H1 (cell line): ENCODE data around the gene TIMELESS. TPM values are rescaled to one million over a fixed set of nuclear protein-coding genes. Genes with fewer than 3 reads are reported as not detected.

ENCODE experiments used
- CTCF ChIA-PET: fragments of 300-600 bp; sonication (Branson Sonifier 250); formaldehyde crosslinking; loops from one replicate; lab custom pipeline; 2021; ENCODE audit not compliant: partially characterized antibody; lab: Charles Lee
- POLR2A ChIA-PET: fragments of 300-600 bp; sonication (Branson Sonifier 250); formaldehyde crosslinking; loops from one replicate; lab custom pipeline; 2021; ENCODE audit warnings: inconsistent platforms; ENCODE audit not compliant: partially characterized antibody; lab: Charles Lee
- DNase-seq, 2 experiments: peaks; one replicate each; pipeline versions ENCODE4 v3.0.0 to v3.0.0-alpha.2; 2010 to 2022; ENCODE audit warnings: low spot score in 2 of 2, low read depth in 1 of 2, mixed read lengths in 1 of 2
- FAIRE-seq: peaks from 2 replicates; lab custom pipeline; 2011; peaks lifted over from hg19 to GRCh38; lab: Jason Lieb, UNC
- H2AFZ ChIP-seq: 2 replicates; pipeline ENCODE4 v1.8.1; 2012; ENCODE audit warnings: low read length, inconsistent platforms
- H2AK5ac ChIP-seq: 2 replicates; pipeline ENCODE4 v1.6.1; 2013; ENCODE audit warnings: low read depth, low read length
- H2BK120ac ChIP-seq: replicated peaks from 2 replicates; pipeline ENCODE3; 2013; ENCODE audit warnings: low read depth, low read length, inconsistent platforms
- H2BK12ac ChIP-seq: 2 replicates; pipeline ENCODE4 v1.6.1; 2013; ENCODE audit warnings: low read depth, low read length
- H2BK15ac ChIP-seq: 2 replicates; pipeline ENCODE4 v1.6.1; 2013; ENCODE audit warnings: low read length
- H2BK20ac ChIP-seq: 2 replicates; pipeline ENCODE4 v1.6.1; 2013; ENCODE audit warnings: low read length
- H2BK5ac ChIP-seq: 2 replicates; pipeline ENCODE4 v1.6.1; 2013; ENCODE audit warnings: low read depth, low read length
- H3K14ac ChIP-seq: 2 replicates; pipeline ENCODE4 v1.6.1; 2013; ENCODE audit warnings: inconsistent platforms; ENCODE audit not compliant: insufficient read length
- H3K18ac ChIP-seq: 2 replicates; pipeline ENCODE4 v1.6.1; 2013; ENCODE audit warnings: low read length; ENCODE audit errors: extremely low read depth
- H3K23ac ChIP-seq: 2 replicates; pipeline ENCODE4 v1.6.1; 2013; ENCODE audit warnings: inconsistent platforms; ENCODE audit not compliant: insufficient read length
- H3K23me2 ChIP-seq: 2 replicates; pipeline ENCODE4 v1.6.1; 2013; ENCODE audit warnings: low read depth, low read length
- H3K27ac ChIP-seq: 2 replicates; pipeline ENCODE4 v1.6.1; 2011; ENCODE audit warnings: low read depth, low read length, inconsistent platforms
- H3K27me3 ChIP-seq, 4 experiments: replicated peaks in 1 of 4; 1 replicate in 1 of 4; 2 replicates in 3 of 4; pipeline versions ENCODE4 v1.6.1 to v1.8.1; 2011 to 2013; ENCODE audit warnings: low read length in 3 of 4, mild to moderate bottlenecking in 3 of 4, inconsistent platforms in 2 of 4, mixed read lengths in 2 of 4, moderate library complexity in 1 of 4; ENCODE audit not compliant: control insufficient read depth in 3 of 4, insufficient read depth in 3 of 4; ENCODE audit errors: extremely low read depth in 1 of 4
- H3K36me3 ChIP-seq, 4 experiments: 2 replicates each; pipeline versions ENCODE4 v1.6.1 to v1.8.1; 2011 to 2013; ENCODE audit warnings: mild to moderate bottlenecking in 4 of 4, low read length in 3 of 4, moderate library complexity in 2 of 4, control low read depth in 1 of 4, inconsistent platforms in 1 of 4; ENCODE audit not compliant: insufficient read depth in 4 of 4, control insufficient read depth in 2 of 4
- H3K4ac ChIP-seq: replicated peaks from 2 replicates; pipeline ENCODE3; 2013; ENCODE audit warnings: low read length, low read depth, mixed read lengths, inconsistent platforms; ENCODE audit not compliant: insufficient read length
- H3K4me1 ChIP-seq, 4 experiments: replicated peaks in 1 of 4; 1 replicate in 1 of 4; 2 replicates in 3 of 4; pipeline versions ENCODE4 v1.6.1 to v1.8.1; 2011 to 2013; ENCODE audit warnings: low read length in 3 of 4, inconsistent platforms in 2 of 4, mixed read lengths in 1 of 4; ENCODE audit not compliant: insufficient read depth in 4 of 4, control insufficient read depth in 3 of 4
- H3K4me2 ChIP-seq, 2 experiments: 2 replicates each; pipeline versions ENCODE4 v1.6.1 to v1.8.1; 2011 to 2013; ENCODE audit warnings: low read depth in 2 of 2, low read length in 2 of 2, control low read depth in 1 of 2, inconsistent platforms in 1 of 2, mild to moderate bottlenecking in 1 of 2; ENCODE audit not compliant: insufficient read depth in 1 of 2
- H3K4me3 ChIP-seq, 4 experiments: fragments of 200-600, 300-600 bp in 1 of 4; sonication (generic), shearing (Covaris generic), sonication (Bioruptor Twin) in 1 of 4; 2 replicates each; pipeline versions ENCODE4 v1.5.1 to v1.8.1; 2011 to 2016; ENCODE audit warnings: low read length in 4 of 4, low read depth in 3 of 4, control low read depth in 2 of 4, inconsistent platforms in 2 of 4, mild to moderate bottlenecking in 2 of 4, mixed read lengths in 1 of 4, moderate library complexity in 1 of 4; ENCODE audit not compliant: insufficient read depth in 2 of 4; ENCODE audit errors: extremely low read depth in 1 of 4
- H3K56ac ChIP-seq: replicated peaks from 2 replicates; pipeline ENCODE3; 2013; ENCODE audit warnings: low read depth, mild to moderate bottlenecking, mixed read lengths, low read length, inconsistent platforms; ENCODE audit not compliant: insufficient read length
- H3K79me1 ChIP-seq: 2 replicates; pipeline ENCODE4 v1.6.1; 2013; ENCODE audit warnings: low read depth, low read length, control low read depth
- H3K79me2 ChIP-seq, 2 experiments: 2 replicates each; pipeline versions ENCODE4 v1.6.1 to v1.8.1; 2012 to 2013; ENCODE audit warnings: low read length in 2 of 2, mild to moderate bottlenecking in 2 of 2, inconsistent platforms in 1 of 2; ENCODE audit not compliant: insufficient read depth in 2 of 2, control insufficient read depth in 1 of 2
- H3K9ac ChIP-seq, 4 experiments: replicated peaks in 1 of 4; 1 replicate in 1 of 4; 2 replicates in 3 of 4; pipeline versions ENCODE4 v1.6.1 to v1.8.1; 2011 to 2013; ENCODE audit warnings: low read depth in 3 of 4, low read length in 3 of 4, control low read depth in 2 of 4, mild to moderate bottlenecking in 2 of 4, moderate library complexity in 2 of 4, inconsistent platforms in 1 of 4; ENCODE audit errors: extremely low read depth in 1 of 4
- H3K9me3 ChIP-seq, 2 experiments: 2 replicates each; pipeline versions ENCODE4 v1.6.1 to v1.8.1; 2012 to 2013; ENCODE audit warnings: mild to moderate bottlenecking in 2 of 2, moderate library complexity in 2 of 2, control low read depth in 1 of 2, inconsistent platforms in 1 of 2, low read depth in 1 of 2, low read length in 1 of 2, mixed read lengths in 1 of 2; ENCODE audit not compliant: insufficient read depth in 2 of 2
- H4K20me1 ChIP-seq, 2 experiments: replicated peaks in 1 of 2; 2 replicates each; pipeline versions ENCODE3 to v1.8.1; 2011 to 2013; ENCODE audit warnings: inconsistent platforms in 2 of 2, low read length in 2 of 2, mild to moderate bottlenecking in 1 of 2; ENCODE audit not compliant: insufficient read depth in 2 of 2, control insufficient read depth in 1 of 2
- H4K5ac ChIP-seq: 2 replicates; pipeline ENCODE4 v1.6.1; 2013; ENCODE audit warnings: low read length, low read depth, mixed read lengths, inconsistent platforms; ENCODE audit not compliant: insufficient read length
- H4K8ac ChIP-seq: 2 replicates; pipeline ENCODE4 v1.8.0; 2013; ENCODE audit warnings: mild to moderate bottlenecking, moderate library complexity, low read length, inconsistent platforms; ENCODE audit not compliant: insufficient read depth; ENCODE audit errors: extremely low read depth
- H4K91ac ChIP-seq: replicated peaks from 2 replicates; pipeline ENCODE3; 2013; ENCODE audit warnings: low read length, mixed read lengths, inconsistent platforms; ENCODE audit not compliant: insufficient read length
- ASH2L ChIP-seq: fragments of 200-600, 300-600 bp; sonication (generic); IDR thresholded peaks from one replicate; pipeline ENCODE4 v1.7.1; 2017; ENCODE audit warnings: low read length
- BRCA1 ChIP-seq: IDR thresholded peaks from 2 replicates; pipeline ENCODE4 v1.6.1; 2012; ENCODE audit warnings: low read depth, low read length, improper control_type of control experiment
- EP300 ChIP-seq, 2 experiments: IDR thresholded peaks; 1 replicate in 1 of 2; 2 replicates in 1 of 2; pipeline ENCODE4 v1.6.1; 2011 to 2012; ENCODE audit warnings: low read depth in 2 of 2, low read length in 2 of 2, mild to moderate bottlenecking in 2 of 2, borderline replicate concordance in 1 of 2, inconsistent platforms in 1 of 2, moderate library complexity in 1 of 2
- GABPA ChIP-seq: IDR thresholded peaks from 2 replicates; pipeline ENCODE4 v1.6.1; 2011; ENCODE audit warnings: mild to moderate bottlenecking, low read length, moderate library complexity, borderline replicate concordance; ENCODE audit not compliant: insufficient read depth
- GTF2F1 ChIP-seq: IDR thresholded peaks from 2 replicates; pipeline ENCODE4 v1.6.1; 2012; ENCODE audit warnings: low read depth, low read length, improper control_type of control experiment, borderline replicate concordance
- JUN ChIP-seq: IDR thresholded peaks from 2 replicates; pipeline ENCODE4 v1.6.1; 2011; ENCODE audit warnings: low read depth, mild to moderate bottlenecking, improper control_type of control experiment, low read length
- MAFK ChIP-seq: IDR thresholded peaks from 2 replicates; pipeline ENCODE4 v1.6.1; 2012; ENCODE audit warnings: low read depth, mild to moderate bottlenecking, improper control_type of control experiment, low read length
- POLR2AphosphoS5 ChIP-seq: IDR thresholded peaks from 2 replicates; pipeline ENCODE4 v1.6.1; 2011; ENCODE audit warnings: low read depth, low read length
- RAD21 ChIP-seq, 2 experiments: IDR thresholded peaks in 1 of 2; conservative IDR thresholded peaks in 1 of 2; 2 replicates each; pipeline ENCODE4 v1.6.1; 2011; ENCODE audit warnings: low read depth in 2 of 2, low read length in 2 of 2, improper control_type of control experiment in 1 of 2, inconsistent platforms in 1 of 2, mild to moderate bottlenecking in 1 of 2, moderate library complexity in 1 of 2
- SAP30 ChIP-seq: fragments of 300-600 bp; sonication (generic); IDR thresholded peaks from 2 replicates; pipeline ENCODE4 v1.7.1; 2012; ENCODE audit warnings: low read length, moderate library complexity, mild to moderate bottlenecking, inconsistent platforms; ENCODE audit not compliant: insufficient read depth, insufficient replicate concordance
- SIX5 ChIP-seq: IDR thresholded peaks from 2 replicates; pipeline ENCODE4 v1.6.1; 2011; ENCODE audit warnings: mild to moderate bottlenecking, low read depth, low read length
- TAF1 ChIP-seq: IDR thresholded peaks from 2 replicates; pipeline ENCODE4 v1.6.1; 2011; ENCODE audit warnings: mild to moderate bottlenecking, low read depth, low read length
- YY1 ChIP-seq: IDR thresholded peaks from 2 replicates; pipeline ENCODE4 v1.6.1; 2011; ENCODE audit warnings: low read depth, mild to moderate bottlenecking, low read length
- WGBS, 2 experiments: shearing (Covaris generic) in 1 of 2; methylation state at CpG; one replicate each; pipeline versions ENCODE4 v1.1.6 to v1.1.7; 2013 to 2015; ENCODE audit warnings: low lambda C conversion rate in 2 of 2, mixed read lengths in 2 of 2, inconsistent platforms in 1 of 2, low coverage in 1 of 2, missing lambda C conversion rate in 1 of 2; ENCODE audit not compliant: insufficient replicate concordance in 2 of 2, insufficient coverage in 1 of 2, insufficient read length in 1 of 2; ENCODE audit errors: extremely low coverage in 1 of 2, missing lambda C conversion rate in 1 of 2; 5-methylcytosine and 5-hydroxymethylcytosine counted together
- polyA plus RNA-seq, 7 experiments: library from polyadenylated mRNA; depleted of rRNA in 3 of 7; stranded (reverse) in 5 of 7; unstranded in 2 of 7; fragments of >200 nt in 5 of 7; fragments of 200-250 nt in 2 of 7; gene quantifications; 1 replicate in 5 of 7; 2 replicates in 1 of 7; 4 replicates in 1 of 7; pipeline versions ENCODE4 v1.2.1 to v1.2.3, GENCODE V29; 2011 to 2013; ENCODE audit warnings: missing spikeins in 2 of 7, mixed read lengths in 2 of 7
- total RNA-seq: library from RNA; stranded (reverse); fragmentation: NEBNext Ultra II Directional; extraction: Animal tissue kit (Norgen Biotek cat#: 25700); gene quantifications from 2 replicates; pipeline ENCODE4 v1.2.1, GENCODE V29; 2021

Gene TIMELESS
- total and polyA plus RNA-seq, 2 of the 8 experiments (the other 6 are each of a cell fraction or from before 2014, with no cell fraction given) = 17.1 to 86.7 TPM

DNA sequence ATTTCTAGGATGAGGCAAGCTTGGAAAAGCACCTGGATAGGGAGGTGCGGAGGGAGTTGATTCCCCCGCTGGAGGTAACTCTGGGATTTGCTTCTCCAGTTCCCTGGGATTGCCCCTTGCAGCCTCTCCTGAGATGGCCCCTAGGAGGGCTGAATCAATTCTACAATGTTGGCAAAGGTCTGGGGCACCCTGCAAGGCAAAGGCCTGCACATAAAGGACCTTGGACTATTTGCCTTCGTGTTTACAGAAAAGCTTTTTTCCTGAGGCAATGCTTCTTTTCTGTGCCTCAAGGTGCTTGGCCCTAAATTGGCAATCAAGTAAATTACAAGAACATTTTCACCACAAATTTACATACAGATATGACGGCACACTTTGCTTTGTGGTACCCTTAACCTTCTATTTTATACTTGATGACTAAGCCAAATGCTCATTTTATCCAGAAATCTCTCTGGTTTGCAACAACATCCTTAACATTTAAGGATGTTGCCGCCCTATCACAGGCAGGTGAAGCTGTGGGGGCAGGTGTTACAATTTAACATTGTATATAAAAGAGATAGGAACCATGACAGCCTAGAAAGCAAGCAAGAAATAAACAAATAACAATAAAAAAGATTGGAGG lies 40.3 kb downstream of the TIMELESS start:
- Histone ChIP-seq H4K8ac (no peak overlapping the region), H2BK12ac (no peak overlapping the region), H3K79me2 (no peaks in the 10 kb centered on the region), H2AK5ac (no peak overlapping the region), H3K4me1 (no peaks in the 10 kb centered on the region), H2AFZ (no peak overlapping the region), H4K5ac (no peak overlapping the region), H4K20me1 (peaks cover 0 to 6% of the 10 kb centered on the region in 2 experiments), H3K27ac (no peak overlapping the region), H3K4me3 (no peak overlapping the region), H3K23ac (no peak overlapping the region), H3K23me2 (no peaks in the 10 kb centered on the region), H3K9ac (no peak overlapping the region), H3K79me1 (no peaks in the 10 kb centered on the region), H2BK120ac (no peak overlapping the region), H3K9me3 (no peaks in the 10 kb centered on the region), H3K18ac (no peak overlapping the region), H3K4me2 (no peak overlapping the region), H2BK15ac (no peak overlapping the region), H2BK20ac (no peak overlapping the region), H2BK5ac (no peak overlapping the region), H4K91ac (no peak overlapping the region), H3K36me3 (peaks cover 0 to 4% (median 0%) of the 10 kb centered on the region in 4 experiments; a peak in 1 of 8 replicates), H3K56ac (no peak overlapping the region), H3K4ac (no peak overlapping the region), H3K27me3 (no peaks in the 10 kb centered on the region), H3K14ac (no peak overlapping the region)
- ChIA-PET POLR2A (interaction anchor here (1.0 to 1.2 kb wide), 2 partner anchors 8 to 60 kb away, joined by 3 read pairs; no protein-coding TSS in a partner anchor), CTCF (interaction anchor here (1.1 to 1.4 kb wide), 2 partner anchors 32 to 55 kb away, joined by 3 to 5 read pairs; no protein-coding TSS in a partner anchor)
- no peak for DNase-seq
- 86% methylated on average over 5 of the region's 5 CpGs; no CpG with 5 or more reads in 1 of the 2 experiments for WGBS, 2 experiments
- FAIRE-seq = no peak
- TF ChIP-seq BRCA1 = no peak
- no peak for TF ChIP-seq ASH2L
- TF ChIP-seq TAF1 = no peak
- no peak for TF ChIP-seq SIX5
- no peak for TF ChIP-seq GABPA
- TF ChIP-seq SAP30 = no peak
- TF ChIP-seq POLR2AphosphoS5 = no peak
- TF ChIP-seq MAFK = no peak
- no peak for TF ChIP-seq YY1
- TF ChIP-seq EP300 (IDR thresholded peaks at IDR 0.05; ENCODE audit: borderline replicate concordance in 1 of 2, low read depth in 2 of 2, low read length in 2 of 2) = no peak
- no peak for TF ChIP-seq JUN
- no peak for TF ChIP-seq GTF2F1
- TF ChIP-seq RAD21 (IDR thresholded peaks at IDR 0.05 in 1 of 2, conservative IDR thresholded peaks at IDR 0.05 in 1 of 2; ENCODE audit: low read depth in 2 of 2, low read length in 2 of 2) = no peak
